ENCODE data around the gene WDR70. TPM values are rescaled to one million over a fixed set of nuclear protein-coding genes. Genes with fewer than 3 reads are reported as not detected.

Gene WDR70
- total and polyA plus RNA-seq, 10 of the 15 experiments (the other 5 are each of a cell fraction or from before 2014, with no cell fraction given): 10.9 to 33.6 (median 29.1) TPM

- RAD21 ChIA-PET (ENCODE audit: unreplicated experiment): no interaction called here
- Histone ChIP-seq H2AFZ (ENCODE audit: control insufficient read depth, low read depth, low read length) (no peak overlapping the region), H3K4me3 (no peak overlapping the region), H3K79me2 (ENCODE audit: control insufficient read depth, insufficient read depth, low read length) (no peaks in the 10 kb centered on the region), H3K9ac (ENCODE audit: control insufficient read depth, insufficient read depth, low read length) (no peak overlapping the region), H3K27me3 (replicated peaks in 1 of 2; ENCODE audit: control insufficient read depth in 2 of 2, insufficient read depth in 2 of 2, low read length in 1 of 2) (no peaks in the 10 kb centered on the region), H3K4me1 (ENCODE audit: control insufficient read depth, insufficient read depth, low read length) (no peaks in the 10 kb centered on the region), H3K4me2 (ENCODE audit: control insufficient read depth, insufficient read depth) (no peak overlapping the region), H3K9me3 (replicated peaks; ENCODE audit: control insufficient read depth, insufficient read depth, low read length) (peaks cover 1% of the 10 kb centered on the region; the same call in 1 of the 3 replicates), H3K27ac (ENCODE audit: control insufficient read depth, insufficient read depth) (no peak overlapping the region), H3K36me3 (ENCODE audit: control insufficient read depth in 2 of 2, insufficient read depth in 2 of 2, low read length in 1 of 2) (no peaks in the 10 kb centered on the region), H4K20me1 (ENCODE audit: control insufficient read depth, insufficient read depth) (no peaks in the 10 kb centered on the region)
- DNase-seq (ENCODE audit: low read depth, low spot score): no peak
- WGBS (ENCODE audit: insufficient coverage, insufficient replicate concordance, low lambda C conversion rate, missing lambda C conversion rate): 100% methylated on average over 1 of the region's 1 CpG
- in situ Hi-C loops (cut with MboI): no loop called here
- intact Hi-C loops (cut with micrococcal nuclease; ENCODE audit: unreplicated experiment): no loop called here
- BruUV-seq (replicated peaks): no TSS peak
- SMC1A ChIA-PET (ENCODE audit: uncharacterized antibody, unreplicated experiment): interaction anchor here (0.7 to 1.2 kb wide), 2 partner anchors 101 to 122 kb away, joined by 3 read pairs; no protein-coding TSS in a partner anchor
- no peak for FAIRE-seq
- CTCF ChIA-PET: no interaction called here
- no peak for ATAC-seq
- POLR2A ChIA-PET: no interaction called here
- TF ChIP-seq, protein P1, sequence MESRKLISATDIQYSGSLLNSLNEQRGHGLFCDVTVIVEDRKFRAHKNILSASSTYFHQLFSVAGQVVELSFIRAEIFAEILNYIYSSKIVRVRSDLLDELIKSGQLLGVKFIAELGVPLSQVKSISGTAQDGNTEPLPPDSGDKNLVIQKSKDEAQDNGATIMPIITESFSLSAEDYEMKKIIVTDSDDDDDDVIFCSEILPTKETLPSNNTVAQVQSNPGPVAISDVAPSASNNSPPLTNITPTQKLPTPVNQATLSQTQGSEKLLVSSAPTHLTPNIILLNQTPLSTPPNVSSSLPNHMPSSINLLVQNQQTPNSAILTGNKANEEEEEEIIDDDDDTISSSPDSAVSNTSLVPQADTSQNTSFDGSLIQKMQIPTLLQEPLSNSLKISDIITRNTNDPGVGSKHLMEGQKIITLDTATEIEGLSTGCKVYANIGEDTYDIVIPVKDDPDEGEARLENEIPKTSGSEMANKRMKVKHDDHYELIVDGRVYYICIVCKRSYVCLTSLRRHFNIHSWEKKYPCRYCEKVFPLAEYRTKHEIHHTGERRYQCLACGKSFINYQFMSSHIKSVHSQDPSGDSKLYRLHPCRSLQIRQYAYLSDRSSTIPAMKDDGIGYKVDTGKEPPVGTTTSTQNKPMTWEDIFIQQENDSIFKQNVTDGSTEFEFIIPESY (IDR thresholded peaks at IDR 0.05): no peak
- no peak for TF ChIP-seq IRF4 (IDR thresholded peaks at IDR 0.05; ENCODE audit: low read depth, low read length)
- no peak for TF ChIP-seq SREBF1 (IDR thresholded peaks at IDR 0.05; ENCODE audit: low read length)
- TF ChIP-seq SP1 (IDR thresholded peaks at IDR 0.05; ENCODE audit: low read depth, low read length): no peak
- TF ChIP-seq YBX1 (IDR thresholded peaks at IDR 0.05): no peak
- TF ChIP-seq NFYB (IDR thresholded peaks at IDR 0.05; ENCODE audit: insufficient read depth, low read depth, low read length): no peak
- TF ChIP-seq MXI1 (IDR thresholded peaks at IDR 0.05; ENCODE audit: low read depth, low read length): no peak
- TF ChIP-seq NFIC (IDR thresholded peaks at IDR 0.05; ENCODE audit: low read depth, low read length): no peak
- no peak for TF ChIP-seq EP300 (IDR thresholded peaks at IDR 0.05; ENCODE audit: borderline replicate concordance in 1 of 2, control insufficient read depth in 1 of 2, low read depth in 2 of 2, low read length in 2 of 2)
- TF ChIP-seq, protein P2, sequence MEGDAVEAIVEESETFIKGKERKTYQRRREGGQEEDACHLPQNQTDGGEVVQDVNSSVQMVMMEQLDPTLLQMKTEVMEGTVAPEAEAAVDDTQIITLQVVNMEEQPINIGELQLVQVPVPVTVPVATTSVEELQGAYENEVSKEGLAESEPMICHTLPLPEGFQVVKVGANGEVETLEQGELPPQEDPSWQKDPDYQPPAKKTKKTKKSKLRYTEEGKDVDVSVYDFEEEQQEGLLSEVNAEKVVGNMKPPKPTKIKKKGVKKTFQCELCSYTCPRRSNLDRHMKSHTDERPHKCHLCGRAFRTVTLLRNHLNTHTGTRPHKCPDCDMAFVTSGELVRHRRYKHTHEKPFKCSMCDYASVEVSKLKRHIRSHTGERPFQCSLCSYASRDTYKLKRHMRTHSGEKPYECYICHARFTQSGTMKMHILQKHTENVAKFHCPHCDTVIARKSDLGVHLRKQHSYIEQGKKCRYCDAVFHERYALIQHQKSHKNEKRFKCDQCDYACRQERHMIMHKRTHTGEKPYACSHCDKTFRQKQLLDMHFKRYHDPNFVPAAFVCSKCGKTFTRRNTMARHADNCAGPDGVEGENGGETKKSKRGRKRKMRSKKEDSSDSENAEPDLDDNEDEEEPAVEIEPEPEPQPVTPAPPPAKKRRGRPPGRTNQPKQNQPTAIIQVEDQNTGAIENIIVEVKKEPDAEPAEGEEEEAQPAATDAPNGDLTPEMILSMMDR (IDR thresholded peaks at IDR 0.05 in 2 of 3, conservative IDR thresholded peaks at IDR 0.05 in 1 of 3; ENCODE audit: control insufficient read depth in 2 of 3, extremely low read depth in 1 of 3, insufficient read depth in 1 of 3, low read depth in 3 of 3, low read length in 3 of 3): no peak
- TF ChIP-seq SUPT20H (IDR thresholded peaks at IDR 0.05; ENCODE audit: borderline replicate concordance, control insufficient read depth, low read depth, low read length): no peak
- TF ChIP-seq MTA2 (IDR thresholded peaks at IDR 0.05; ENCODE audit: low read depth): no peak
- TF ChIP-seq, protein P3, sequence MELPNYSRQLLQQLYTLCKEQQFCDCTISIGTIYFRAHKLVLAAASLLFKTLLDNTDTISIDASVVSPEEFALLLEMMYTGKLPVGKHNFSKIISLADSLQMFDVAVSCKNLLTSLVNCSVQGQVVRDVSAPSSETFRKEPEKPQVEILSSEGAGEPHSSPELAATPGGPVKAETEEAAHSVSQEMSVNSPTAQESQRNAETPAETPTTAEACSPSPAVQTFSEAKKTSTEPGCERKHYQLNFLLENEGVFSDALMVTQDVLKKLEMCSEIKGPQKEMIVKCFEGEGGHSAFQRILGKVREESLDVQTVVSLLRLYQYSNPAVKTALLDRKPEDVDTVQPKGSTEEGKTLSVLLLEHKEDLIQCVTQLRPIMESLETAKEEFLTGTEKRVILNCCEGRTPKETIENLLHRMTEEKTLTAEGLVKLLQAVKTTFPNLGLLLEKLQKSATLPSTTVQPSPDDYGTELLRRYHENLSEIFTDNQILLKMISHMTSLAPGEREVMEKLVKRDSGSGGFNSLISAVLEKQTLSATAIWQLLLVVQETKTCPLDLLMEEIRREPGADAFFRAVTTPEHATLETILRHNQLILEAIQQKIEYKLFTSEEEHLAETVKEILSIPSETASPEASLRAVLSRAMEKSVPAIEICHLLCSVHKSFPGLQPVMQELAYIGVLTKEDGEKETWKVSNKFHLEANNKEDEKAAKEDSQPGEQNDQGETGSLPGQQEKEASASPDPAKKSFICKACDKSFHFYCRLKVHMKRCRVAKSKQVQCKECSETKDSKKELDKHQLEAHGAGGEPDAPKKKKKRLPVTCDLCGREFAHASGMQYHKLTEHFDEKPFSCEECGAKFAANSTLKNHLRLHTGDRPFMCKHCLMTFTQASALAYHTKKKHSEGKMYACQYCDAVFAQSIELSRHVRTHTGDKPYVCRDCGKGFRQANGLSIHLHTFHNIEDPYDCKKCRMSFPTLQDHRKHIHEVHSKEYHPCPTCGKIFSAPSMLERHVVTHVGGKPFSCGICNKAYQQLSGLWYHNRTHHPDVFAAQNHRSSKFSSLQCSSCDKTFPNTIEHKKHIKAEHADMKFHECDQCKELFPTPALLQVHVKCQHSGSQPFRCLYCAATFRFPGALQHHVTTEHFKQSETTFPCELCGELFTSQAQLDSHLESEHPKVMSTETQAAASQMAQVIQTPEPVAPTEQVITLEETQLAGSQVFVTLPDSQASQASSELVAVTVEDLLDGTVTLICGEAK (IDR thresholded peaks at IDR 0.05; ENCODE audit: borderline replicate concordance): no peak
- TF ChIP-seq, protein P4, sequence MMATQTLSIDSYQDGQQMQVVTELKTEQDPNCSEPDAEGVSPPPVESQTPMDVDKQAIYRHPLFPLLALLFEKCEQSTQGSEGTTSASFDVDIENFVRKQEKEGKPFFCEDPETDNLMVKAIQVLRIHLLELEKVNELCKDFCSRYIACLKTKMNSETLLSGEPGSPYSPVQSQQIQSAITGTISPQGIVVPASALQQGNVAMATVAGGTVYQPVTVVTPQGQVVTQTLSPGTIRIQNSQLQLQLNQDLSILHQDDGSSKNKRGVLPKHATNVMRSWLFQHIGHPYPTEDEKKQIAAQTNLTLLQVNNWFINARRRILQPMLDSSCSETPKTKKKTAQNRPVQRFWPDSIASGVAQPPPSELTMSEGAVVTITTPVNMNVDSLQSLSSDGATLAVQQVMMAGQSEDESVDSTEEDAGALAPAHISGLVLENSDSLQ (IDR thresholded peaks at IDR 0.05): no peak
- no peak for TF ChIP-seq EED (IDR thresholded peaks at IDR 0.05; ENCODE audit: low read depth)
- TF ChIP-seq RFX5 (IDR thresholded peaks at IDR 0.05; ENCODE audit: low read depth, low read length): no peak
Measured at GRCh38 chr5:37601163-37601562, 222.0 kb downstream of the WDR70 start.

Measured in GM12878 (cell line).